Stimulated activated effector memory CD8-positive, alpha-beta T cell treated with anti-CD3 and anti-CD28 coated beads, Interleukin-12 subunit alpha, Interleukin-12 subunit beta, amount 100 ng/mL, for 72 hours (primary cell): ENCODE data around the gene FAM20C.
"Not testable (repeated sequence)": the region's sequence is repeated elsewhere in the genome, so short reads cannot be mapped to it uniquely, and the experiment has no call there.

ENCODE experiments used
- ATAC-seq: fragments of 150-1000 bp; cut with Tn5 transposase; 2 replicates; pipeline ENCODE4 v1.10.0; 2021
- DNase-seq, 2 donors: peaks; one replicate each; pipeline ENCODE4 v3.0.0; 2021 to 2022; ENCODE audit warnings: low spot score in 2 of 2
- H3K27ac Mint-ChIP-seq: one replicate; pipeline ENCODE4 v1.8.0; 2022; ENCODE audit warnings: mild to moderate bottlenecking, mixed read lengths
- H3K36me3 Mint-ChIP-seq: one replicate; pipeline ENCODE4 v1.8.0; 2022; ENCODE audit warnings: mild to moderate bottlenecking, mixed read lengths
- H3K4me1 Mint-ChIP-seq: one replicate; pipeline ENCODE4 v1.8.0; 2022; ENCODE audit warnings: mixed read lengths
- H3K4me3 Mint-ChIP-seq: one replicate; pipeline ENCODE4 v1.8.0; 2022; ENCODE audit warnings: mild to moderate bottlenecking, mixed read lengths
- H3K9me3 Mint-ChIP-seq: one replicate; pipeline ENCODE4 v1.8.0; 2022; ENCODE audit warnings: mixed read lengths

The FAM20C gene

DNA sequence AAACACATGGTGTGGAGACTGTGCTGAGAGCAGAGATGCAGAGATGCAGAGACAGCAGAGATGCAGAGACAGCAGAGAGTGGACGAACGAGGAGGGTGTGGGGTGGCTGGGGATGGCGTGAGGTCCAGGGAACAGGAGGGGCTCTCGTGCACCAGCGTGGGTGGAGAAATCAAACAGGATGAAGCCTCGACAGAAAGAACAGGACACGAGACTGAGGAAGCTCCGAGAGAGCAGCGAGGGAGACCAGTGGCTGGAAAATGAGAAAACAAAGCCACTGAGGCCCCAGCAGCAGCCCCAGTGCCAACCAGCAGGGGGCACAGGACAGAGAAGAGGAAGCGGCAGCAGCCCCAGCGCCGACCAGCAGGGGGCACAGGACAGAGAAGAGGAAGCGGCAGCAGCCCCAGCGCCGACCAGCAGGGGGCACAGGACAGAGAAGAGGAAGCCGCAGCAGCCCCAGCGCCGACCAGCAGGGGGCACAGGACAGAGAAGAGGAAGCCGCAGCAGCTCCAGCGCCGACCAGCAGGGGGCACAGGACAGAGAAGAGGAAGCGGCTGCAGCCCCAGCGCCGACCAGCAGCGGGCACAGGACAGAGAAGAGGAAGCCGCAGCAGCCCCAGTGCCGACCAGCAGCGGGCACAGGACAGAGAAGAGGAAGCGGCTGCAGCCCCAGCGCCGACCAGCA is 70.4 kb downstream of the FAM20C start:
- not testable (repeated sequence) for H3K4me3 Mint-ChIP-seq, ATAC-seq, H3K9me3 Mint-ChIP-seq
- H3K4me1 Mint-ChIP-seq: peaks cover 23% of the 10 kb centered on the region
- DNase-seq: peak in 1 of 2 donors; percentile 70
- H3K36me3 Mint-ChIP-seq: peaks cover 12% of the 10 kb centered on the region
- H3K27ac Mint-ChIP-seq: peak overlapping the region; percentile 69

DNA sequence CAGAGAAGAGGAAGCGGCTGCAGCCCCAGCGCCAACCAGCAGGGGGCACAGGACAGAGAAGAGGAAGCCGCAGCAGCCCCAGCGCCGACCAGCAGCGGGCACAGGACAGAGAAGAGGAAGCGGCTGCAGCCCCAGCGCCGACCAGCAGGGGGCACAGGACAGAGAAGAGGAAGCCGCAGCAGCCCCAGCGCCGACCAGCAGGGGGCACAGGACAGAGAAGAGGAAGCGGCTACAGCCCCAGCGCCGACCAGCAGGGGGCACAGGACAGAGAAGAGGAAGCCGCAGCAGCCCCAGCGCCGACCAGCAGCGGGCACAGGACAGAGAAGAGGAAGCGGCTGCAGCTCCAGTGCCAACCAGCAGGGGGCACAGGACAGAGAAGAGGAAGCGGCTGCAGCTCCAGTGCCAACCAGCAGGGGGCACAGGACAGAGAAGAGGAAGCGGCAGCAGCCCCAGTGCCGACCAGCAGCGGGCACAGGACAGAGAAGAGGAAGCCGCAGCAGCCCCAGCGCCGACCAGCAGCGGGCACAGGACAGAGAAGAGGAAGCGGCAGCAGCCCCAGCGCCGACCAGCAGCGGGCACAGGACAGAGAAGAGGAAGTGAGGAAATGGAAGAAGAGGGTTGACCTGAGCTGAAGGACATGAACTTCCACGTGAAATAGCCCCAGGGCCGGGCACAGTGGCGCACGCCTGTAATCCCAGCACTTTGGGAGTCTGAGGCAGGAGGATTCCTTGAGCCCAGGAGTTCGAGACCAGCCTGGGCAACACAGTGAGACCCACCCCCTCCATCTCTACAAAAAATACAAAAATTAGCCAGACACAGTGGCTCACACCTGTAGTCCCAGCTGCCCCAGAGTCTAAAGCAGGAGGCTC is 71.3 kb downstream of the FAM20C start:
- H3K27ac Mint-ChIP-seq: not testable (repeated sequence)

DNA sequence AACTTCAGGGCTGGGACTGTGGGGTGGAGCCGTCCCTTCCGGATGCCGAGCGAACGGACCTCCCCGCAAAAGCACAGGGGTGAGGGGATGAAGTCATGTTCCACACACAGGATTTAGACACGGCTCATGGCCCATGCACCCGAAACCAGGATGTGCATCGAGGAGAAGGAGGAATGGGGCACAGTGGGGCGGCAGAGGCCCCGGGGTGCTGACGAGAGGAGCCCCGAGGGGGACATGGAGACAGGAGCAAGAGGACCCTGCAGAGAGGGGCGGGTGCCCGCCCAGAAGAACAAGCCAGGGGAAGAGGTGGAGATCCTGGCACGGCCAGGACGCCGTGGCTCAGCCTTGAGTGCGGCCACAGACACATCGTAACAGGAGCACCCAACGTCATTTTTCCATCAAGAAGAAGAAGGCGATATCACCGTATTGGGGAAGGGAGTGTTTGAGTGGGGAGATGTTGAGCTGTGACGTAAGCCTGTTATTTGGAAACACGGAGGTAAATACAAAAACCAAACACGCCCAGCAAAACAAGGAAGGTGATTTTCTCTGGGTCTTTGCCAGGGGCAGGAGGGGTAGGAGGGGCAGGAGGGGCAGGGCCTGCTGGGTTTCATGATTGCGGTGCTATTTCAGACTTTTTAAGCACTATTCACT is 72.3 kb downstream of the FAM20C start:
- DNase-seq: no peak
- H3K27ac Mint-ChIP-seq: no peak overlapping the region

More for the DNA sequence above, 71.3 kb downstream of the FAM20C start:
- not testable (repeated sequence) for ATAC-seq, H3K9me3 Mint-ChIP-seq
- peak; percentile 70 to 99 for DNase-seq
- peak overlapping the region; percentile 14 for H3K4me3 Mint-ChIP-seq
- H3K36me3 Mint-ChIP-seq: peaks cover 12% of the 10 kb centered on the region
- H3K4me1 Mint-ChIP-seq: peaks cover 23% of the 10 kb centered on the region

DNA sequence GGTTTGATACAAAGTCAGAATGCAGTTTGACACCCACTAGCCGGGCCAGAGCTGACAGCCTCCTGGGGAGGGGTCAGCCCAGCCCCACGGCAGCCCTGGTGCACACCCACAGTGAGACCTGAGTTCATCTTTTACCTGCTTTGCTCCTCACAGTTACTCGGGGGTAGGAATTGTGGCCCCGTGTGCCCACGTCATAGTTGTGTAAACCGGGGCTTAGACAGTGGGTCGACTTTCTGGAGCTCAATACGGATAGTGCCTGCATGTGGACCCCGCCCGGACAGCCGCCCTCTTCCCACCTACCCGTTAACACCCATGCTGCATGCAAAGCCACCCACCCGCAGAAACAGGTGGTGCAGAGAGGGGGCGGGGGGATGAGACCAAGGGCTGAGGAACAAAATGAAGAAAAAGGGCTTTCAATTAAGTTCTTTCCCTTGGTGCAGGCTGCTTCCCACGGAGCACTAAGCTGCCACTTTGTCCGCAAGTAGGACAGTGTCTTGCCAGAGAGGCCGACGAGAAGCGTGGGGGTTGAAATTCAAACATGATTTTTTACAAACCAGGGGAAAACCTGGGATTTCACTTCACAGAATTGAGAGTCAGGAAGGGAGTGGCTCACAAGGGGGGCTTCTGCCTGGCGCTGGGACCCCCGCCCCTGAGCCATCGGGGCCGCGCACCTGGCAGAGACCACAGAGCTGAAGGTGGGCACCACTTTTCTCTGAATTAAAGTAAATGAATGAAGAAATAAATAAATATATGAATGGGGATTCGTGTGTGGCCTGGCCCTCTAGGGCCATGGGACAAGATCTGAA is 73.0 kb downstream of the FAM20C start:
- no peak for DNase-seq
- peaks cover 4% of the 10 kb centered on the region for H3K9me3 Mint-ChIP-seq
- no peak overlapping the region for H3K4me3 Mint-ChIP-seq
- H3K4me1 Mint-ChIP-seq: peaks cover 23% of the 10 kb centered on the region
- no peak overlapping the region for H3K27ac Mint-ChIP-seq
- ATAC-seq: no peak
- peaks cover 5% of the 10 kb centered on the region for H3K36me3 Mint-ChIP-seq

More for the DNA sequence above, 72.3 kb downstream of the FAM20C start:
- H3K4me3 Mint-ChIP-seq: no peak overlapping the region
- ATAC-seq: no peak
- H3K9me3 Mint-ChIP-seq: peaks cover 4% of the 10 kb centered on the region
- peaks cover 5% of the 10 kb centered on the region for H3K36me3 Mint-ChIP-seq
- peaks cover 23% of the 10 kb centered on the region for H3K4me1 Mint-ChIP-seq

DNA sequence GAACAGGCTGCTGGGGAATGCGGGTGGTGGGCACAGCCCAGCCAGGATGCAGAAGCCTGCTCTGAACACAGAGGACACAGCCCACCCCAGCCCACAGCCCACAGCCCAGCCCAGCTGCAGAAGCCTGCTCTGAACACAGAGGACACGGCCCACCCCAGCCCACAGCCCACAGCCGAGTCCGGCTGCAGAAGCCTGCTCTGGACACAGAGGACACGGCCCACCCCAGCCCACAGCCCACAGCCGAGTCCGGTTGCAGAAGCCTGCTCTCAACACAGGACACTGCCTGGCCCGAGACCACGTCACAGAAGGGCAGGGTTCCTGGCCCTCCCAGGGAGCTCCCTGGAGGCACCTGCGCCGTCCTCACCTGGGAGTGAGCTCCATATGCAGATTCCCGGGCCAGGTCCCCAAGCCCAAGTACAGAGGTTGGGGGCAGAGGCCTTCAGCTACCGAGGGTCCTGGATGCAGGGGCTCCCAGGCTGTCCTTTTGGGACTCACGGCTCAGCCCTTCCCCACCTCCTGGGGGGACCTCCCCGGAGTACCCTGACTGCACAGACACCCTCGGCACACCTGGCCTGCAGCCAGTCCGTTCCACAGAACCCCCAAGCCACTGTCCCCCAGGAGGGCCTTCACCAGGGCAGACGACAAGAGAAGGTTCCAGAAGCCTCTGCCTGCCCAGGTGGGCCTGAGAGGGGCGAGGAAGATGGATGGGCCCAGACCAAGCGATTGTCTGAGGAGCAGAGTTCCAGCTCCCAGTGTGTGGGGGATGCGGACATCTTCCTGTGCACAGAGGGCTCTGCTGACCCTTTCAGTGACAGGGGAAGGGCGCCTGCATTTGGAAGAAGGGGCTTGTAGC is 73.9 kb downstream of the FAM20C start:
- peaks cover 4% of the 10 kb centered on the region for H3K9me3 Mint-ChIP-seq
- H3K4me1 Mint-ChIP-seq: peaks cover 23% of the 10 kb centered on the region
- ATAC-seq: peak; percentile 29
- no peak for DNase-seq
- no peak overlapping the region for H3K27ac Mint-ChIP-seq
- no peak overlapping the region for H3K4me3 Mint-ChIP-seq
- H3K36me3 Mint-ChIP-seq: peaks cover 5% of the 10 kb centered on the region

DNA sequence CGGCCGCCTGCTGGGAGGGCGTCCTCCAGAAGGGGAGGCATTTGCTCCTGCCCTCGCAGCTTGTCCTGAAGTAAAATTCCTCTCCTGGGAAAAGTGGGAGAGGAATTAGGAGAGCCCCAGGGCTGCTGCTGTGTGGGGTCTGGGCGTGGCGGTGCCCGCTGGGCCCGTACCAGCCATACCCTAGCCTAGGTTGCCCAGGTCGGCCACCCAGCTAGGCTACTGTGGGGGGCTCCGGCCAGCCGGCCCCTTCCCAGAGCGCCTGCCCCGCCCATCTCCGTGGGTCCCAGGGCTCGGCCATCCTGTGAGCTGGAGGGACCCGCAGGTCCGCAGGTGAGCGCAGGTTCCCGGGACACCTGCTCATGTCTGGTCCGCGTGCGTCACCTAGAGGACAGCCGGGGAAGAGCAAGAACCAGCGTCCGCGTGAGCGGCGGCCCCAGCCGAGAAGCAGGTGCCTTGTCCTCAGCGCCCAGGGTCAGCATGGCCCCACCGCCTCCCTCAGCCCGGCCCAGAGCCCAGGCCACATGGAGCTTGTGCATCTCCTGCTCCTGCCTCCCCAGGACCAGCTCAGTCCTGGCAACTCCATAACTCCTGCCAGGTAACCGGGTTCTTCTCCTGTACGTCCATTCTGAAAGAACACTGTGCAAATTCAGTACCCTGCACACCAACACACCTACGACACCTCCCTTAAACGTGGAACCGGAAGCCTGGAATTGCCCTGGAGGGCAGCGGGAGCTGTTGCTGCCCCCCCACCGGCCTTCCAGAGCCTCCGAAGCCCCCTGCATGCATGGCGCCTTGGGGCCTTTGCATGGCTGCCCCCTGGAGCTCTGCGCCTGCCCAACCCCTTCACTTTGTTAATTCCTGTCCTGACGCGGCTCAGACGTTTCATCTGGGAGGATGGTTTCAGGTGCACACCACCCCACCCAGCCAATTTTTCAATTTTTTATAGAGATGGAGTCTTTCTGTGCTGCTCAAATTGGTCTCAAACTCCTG is 74.8 kb downstream of the FAM20C start:
- H3K36me3 Mint-ChIP-seq: peaks cover 5% of the 10 kb centered on the region
- H3K4me1 Mint-ChIP-seq: peaks cover 16% of the 10 kb centered on the region
- DNase-seq: no peak
- ATAC-seq: no peak
- no peak overlapping the region for H3K4me3 Mint-ChIP-seq
- no peak overlapping the region for H3K27ac Mint-ChIP-seq
- peaks cover 4% of the 10 kb centered on the region for H3K9me3 Mint-ChIP-seq

DNA sequence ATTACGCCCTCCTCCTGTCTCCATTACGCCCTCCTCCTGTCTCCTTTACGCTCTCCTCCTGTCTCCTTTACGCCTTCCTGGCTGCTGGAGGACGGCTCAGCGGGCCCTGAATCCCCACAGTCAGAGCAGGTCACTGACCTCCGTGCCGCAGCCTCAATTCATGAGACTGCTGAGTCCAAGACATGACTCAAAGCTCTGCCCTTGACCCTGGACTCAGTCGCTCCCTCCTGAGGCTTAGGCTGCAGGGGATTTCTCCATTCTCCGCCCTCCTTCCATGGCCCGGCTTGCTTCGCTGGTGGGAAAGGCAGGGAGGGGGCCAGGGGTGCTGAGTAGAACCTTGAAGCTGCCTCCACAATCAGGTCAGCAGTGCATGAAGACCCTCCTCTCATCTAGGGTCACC is 76.6 kb downstream of the FAM20C start:
- no peak overlapping the region for H3K27ac Mint-ChIP-seq
- H3K4me3 Mint-ChIP-seq: no peak overlapping the region
- DNase-seq (no peak), ATAC-seq (no peak)
- H3K4me1 Mint-ChIP-seq: peaks cover 8% of the 10 kb centered on the region
- H3K36me3 Mint-ChIP-seq: peaks cover 5% of the 10 kb centered on the region
- peaks cover 10% of the 10 kb centered on the region for H3K9me3 Mint-ChIP-seq

DNA sequence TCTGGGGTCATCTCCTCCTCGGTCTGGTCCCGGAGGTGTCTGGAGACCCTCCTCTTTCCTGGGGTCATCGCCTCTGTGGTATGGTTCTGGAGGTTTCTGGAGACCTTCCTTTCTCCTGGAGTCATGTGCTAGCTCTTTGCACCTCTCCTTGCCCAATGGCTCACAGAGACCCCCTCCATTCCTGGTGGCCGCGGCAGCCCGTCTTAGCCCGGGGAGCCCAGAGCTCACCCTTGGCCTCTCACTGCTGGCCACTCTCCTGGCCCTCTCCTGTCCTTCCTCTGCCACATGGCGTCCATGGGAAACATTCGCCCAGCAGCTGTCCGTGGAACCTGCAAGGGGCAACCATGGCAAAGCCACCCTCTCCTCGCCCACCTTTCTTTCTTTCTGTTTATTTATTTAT is 77.3 kb downstream of the FAM20C start:
- Mint-ChIP-seq H3K4me1 (peaks cover under 1% of the 10 kb centered on the region), H3K9me3 (peaks cover 8% of the 10 kb centered on the region), H3K36me3 (peaks cover 5% of the 10 kb centered on the region), H3K27ac (no peak overlapping the region), H3K4me3 (no peak overlapping the region)
- ATAC-seq (no peak), DNase-seq (no peak)

DNA sequence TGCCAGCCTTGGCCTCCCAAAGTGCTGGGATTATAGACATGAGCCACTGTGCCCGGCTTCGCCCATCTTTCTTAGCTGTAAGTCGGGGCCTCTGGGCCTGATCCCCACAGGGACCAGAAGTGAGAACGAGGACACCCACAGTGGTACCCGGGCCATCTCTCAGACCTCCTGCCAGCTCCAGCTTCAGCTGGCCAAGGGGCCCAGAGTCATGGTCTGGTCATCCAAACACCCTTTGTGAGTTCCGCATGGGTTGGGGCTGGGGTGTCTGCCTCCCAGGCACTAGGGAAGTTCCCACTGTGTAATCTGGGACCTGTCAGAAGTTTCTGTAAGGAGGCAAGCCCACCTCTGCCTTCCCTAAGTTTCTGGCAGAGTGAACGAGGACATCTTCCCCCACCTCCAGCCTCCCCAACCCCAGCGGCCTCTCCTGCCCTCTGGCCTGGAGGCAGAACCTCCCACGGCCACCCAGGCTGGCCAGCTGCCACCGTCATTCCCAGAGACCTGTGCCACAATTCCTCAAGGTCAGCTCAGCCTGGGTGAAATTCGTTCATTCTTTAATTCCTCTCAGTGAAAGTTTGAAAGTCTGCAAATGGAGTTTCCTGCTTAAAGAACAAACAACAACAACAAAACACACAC is 78.1 kb downstream of the FAM20C start:
- no peak overlapping the region for H3K4me3 Mint-ChIP-seq
- no peak overlapping the region for H3K27ac Mint-ChIP-seq
- ATAC-seq (no peak), DNase-seq (no peak)
- peaks cover 5% of the 10 kb centered on the region for H3K36me3 Mint-ChIP-seq
- H3K4me1 Mint-ChIP-seq: no peaks in the 10 kb centered on the region
- peaks cover 8% of the 10 kb centered on the region for H3K9me3 Mint-ChIP-seq

DNA sequence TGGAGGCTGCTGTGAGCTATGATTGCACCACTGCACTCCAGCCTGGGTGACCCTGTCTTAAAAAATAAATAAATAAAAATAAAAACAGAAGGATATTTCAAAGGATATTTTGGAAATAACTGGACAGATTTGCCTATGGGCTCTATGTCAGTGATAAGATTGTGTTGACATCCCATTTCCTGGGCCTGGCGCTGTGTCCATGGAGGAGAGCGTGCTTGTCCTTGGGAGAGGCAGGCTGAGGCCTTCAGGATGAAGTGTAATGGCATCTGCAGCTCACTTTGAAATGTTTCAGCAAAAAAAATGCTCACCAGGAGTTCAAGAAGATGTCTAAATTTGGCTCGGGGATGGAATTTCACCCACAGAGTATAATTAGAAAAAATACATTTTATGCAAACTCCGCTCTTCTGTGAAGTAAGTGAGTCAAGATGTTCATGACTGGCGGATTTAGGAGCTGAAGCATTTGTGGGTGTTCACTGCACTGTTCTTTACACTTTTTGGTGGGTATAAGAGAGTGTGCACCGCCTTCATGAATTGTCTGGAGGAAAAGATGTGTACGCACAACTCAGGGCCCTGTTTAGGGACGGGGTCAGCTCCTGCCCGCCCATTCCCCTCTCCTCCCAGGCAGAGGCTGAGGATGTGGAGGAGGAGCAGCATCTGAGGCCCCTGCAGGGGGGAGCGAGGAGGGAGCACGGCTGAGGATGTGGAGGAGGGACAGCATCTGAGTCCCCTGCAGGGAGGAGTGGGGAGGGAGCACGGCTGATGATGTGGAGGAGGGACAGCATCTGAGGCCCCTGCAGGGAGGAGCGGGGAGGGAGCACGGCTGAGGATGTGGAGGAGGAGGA is 79.1 kb downstream of the FAM20C start:
- no peak overlapping the region for H3K27ac Mint-ChIP-seq
- no peak overlapping the region for H3K4me3 Mint-ChIP-seq
- no peak for DNase-seq
- H3K9me3 Mint-ChIP-seq: peaks cover 8% of the 10 kb centered on the region
- ATAC-seq: no peak
- no peaks in the 10 kb centered on the region for H3K4me1 Mint-ChIP-seq
- peaks cover 5% of the 10 kb centered on the region for H3K36me3 Mint-ChIP-seq

DNA sequence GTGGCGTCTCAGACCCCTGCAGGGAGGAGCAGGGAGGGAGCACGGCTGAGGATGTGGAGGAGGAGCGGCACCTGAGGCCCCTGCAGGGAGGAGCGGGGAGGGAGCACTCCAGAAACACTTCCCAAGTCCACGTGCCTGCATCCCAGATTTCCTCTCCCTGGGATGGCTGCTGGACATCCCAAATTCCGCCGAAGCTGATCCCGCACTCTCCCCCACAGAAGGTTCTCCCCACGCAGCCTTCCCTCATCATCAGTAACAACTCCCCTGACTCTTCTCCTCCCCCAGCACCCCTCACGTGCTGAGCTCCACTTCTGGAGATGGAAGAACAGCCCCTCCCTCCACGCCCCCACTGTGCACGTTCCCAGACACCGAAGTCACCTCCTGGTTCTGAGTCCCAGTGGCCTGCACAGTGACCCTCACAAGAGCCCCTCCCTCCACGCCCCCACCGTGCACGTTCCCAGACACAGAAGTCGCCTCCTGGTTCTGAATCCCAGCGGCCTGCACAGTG is 79.8 kb downstream of the FAM20C start:
- H3K36me3 Mint-ChIP-seq: peaks cover 5% of the 10 kb centered on the region

DNA sequence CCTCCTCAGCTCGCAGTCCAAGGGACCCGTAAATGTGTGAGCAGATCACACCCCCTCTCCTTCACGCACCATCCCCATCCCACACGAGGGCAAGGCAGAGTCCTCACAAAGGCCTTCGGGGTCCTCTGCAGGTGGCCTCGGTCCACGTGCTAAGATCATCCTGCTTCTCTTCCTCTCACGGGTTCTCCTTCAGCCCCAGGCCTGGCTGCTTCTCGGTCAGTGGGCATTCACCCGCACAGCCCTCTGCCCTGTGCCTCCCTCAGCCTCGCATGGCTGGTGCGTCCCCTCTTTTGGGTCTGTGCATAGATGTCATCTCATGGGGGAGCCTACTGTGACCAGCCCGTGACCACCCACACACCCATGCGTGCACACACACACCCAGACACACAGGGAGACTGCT is 80.3 kb downstream of the FAM20C start:
- H3K9me3 Mint-ChIP-seq: peaks cover 8% of the 10 kb centered on the region
- H3K36me3 Mint-ChIP-seq: peaks cover 5% of the 10 kb centered on the region
- DNase-seq: no peak
- ATAC-seq: no peak
- H3K4me1 Mint-ChIP-seq: no peaks in the 10 kb centered on the region
- H3K27ac Mint-ChIP-seq: no peak overlapping the region
- H3K4me3 Mint-ChIP-seq: no peak overlapping the region

More for the DNA sequence above, 79.8 kb downstream of the FAM20C start:
- peaks cover 8% of the 10 kb centered on the region for H3K9me3 Mint-ChIP-seq
- no peak overlapping the region for H3K4me3 Mint-ChIP-seq
- ATAC-seq: no peak
- H3K4me1 Mint-ChIP-seq: no peaks in the 10 kb centered on the region
- no peak overlapping the region for H3K27ac Mint-ChIP-seq
- no peak for DNase-seq
